C4-2B (cell line): ENCODE measurements around the gene GPR152.
"Not testable (repeated sequence)": the region's sequence is repeated elsewhere in the genome, so short reads cannot be mapped to it uniquely, and the experiment has no call there.

Source experiments
- ZFX ChIP-seq: fragments of 450-650 bp; IDR thresholded peaks from 2 replicates; pipeline ENCODE4 v1.6.1; 2017
- TF ChIP-seq, protein P1 (sequence below): fragments of 450-650 bp; conservative IDR thresholded peaks from 2 replicates; pipeline ENCODE4 v1.5.1; 2017; ENCODE audit warnings: mild to moderate bottlenecking

- TF ChIP-seq, protein P1, sequence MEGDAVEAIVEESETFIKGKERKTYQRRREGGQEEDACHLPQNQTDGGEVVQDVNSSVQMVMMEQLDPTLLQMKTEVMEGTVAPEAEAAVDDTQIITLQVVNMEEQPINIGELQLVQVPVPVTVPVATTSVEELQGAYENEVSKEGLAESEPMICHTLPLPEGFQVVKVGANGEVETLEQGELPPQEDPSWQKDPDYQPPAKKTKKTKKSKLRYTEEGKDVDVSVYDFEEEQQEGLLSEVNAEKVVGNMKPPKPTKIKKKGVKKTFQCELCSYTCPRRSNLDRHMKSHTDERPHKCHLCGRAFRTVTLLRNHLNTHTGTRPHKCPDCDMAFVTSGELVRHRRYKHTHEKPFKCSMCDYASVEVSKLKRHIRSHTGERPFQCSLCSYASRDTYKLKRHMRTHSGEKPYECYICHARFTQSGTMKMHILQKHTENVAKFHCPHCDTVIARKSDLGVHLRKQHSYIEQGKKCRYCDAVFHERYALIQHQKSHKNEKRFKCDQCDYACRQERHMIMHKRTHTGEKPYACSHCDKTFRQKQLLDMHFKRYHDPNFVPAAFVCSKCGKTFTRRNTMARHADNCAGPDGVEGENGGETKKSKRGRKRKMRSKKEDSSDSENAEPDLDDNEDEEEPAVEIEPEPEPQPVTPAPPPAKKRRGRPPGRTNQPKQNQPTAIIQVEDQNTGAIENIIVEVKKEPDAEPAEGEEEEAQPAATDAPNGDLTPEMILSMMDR: not testable (repeated sequence)
- TF ChIP-seq ZFX: not testable (repeated sequence)
Observed at GRCh38 chr11:67485873-67486361, 33.4 kb upstream of the GPR152 start.
